HG03064 (cell line): ENCODE results near the gene WDR64.
"Not testable (repeated sequence)": the region's sequence is repeated elsewhere in the genome, so short reads cannot be mapped to it uniquely, and the experiment has no call there.

ENCODE experiments used
- ATAC-seq: cut with Tn5 transposase; IDR thresholded peaks from one replicate; pipeline ENCODE4 v1.9.1; 2021; ENCODE audit warnings: low read depth; ENCODE audit not compliant: unreplicated experiment

Gene WDR64

GRCh38 chr1:241730031-241730430 is 78.0 kb downstream of the WDR64 start:
- ATAC-seq: no peak

- ATAC-seq: no peak
Measured at GRCh38 chr1:241733899-241734298, 81.8 kb downstream of the WDR64 start.

- ATAC-seq: no peak
Measured at GRCh38 chr1:241734533-241734932, 82.5 kb downstream of the WDR64 start.

GRCh38 chr1:241735493-241735926 is 83.4 kb downstream of the WDR64 start:
- not testable (repeated sequence) for ATAC-seq

- no peak for ATAC-seq
Measured at GRCh38 chr1:241736387-241736786, 84.3 kb downstream of the WDR64 start.

GRCh38 chr1:241738284-241739078 is 86.4 kb downstream of the WDR64 start:
- ATAC-seq: no peak

GRCh38 chr1:241742084-241742483 is 90.0 kb downstream of the WDR64 start:
- no peak for ATAC-seq

GRCh38 chr1:241744591-241744990 is 92.5 kb downstream of the WDR64 start:
- ATAC-seq: no peak

GRCh38 chr1:241747992-241748391 is 95.9 kb downstream of the WDR64 start:
- ATAC-seq: no peak

GRCh38 chr1:241749041-241749944 is 97.2 kb downstream of the WDR64 start:
- no peak for ATAC-seq

GRCh38 chr1:241749945-241750695 is 98.0 kb downstream of the WDR64 start:
- ATAC-seq: no peak

GRCh38 chr1:241751524-241751923 is 99.4 kb downstream of the WDR64 start:
- no peak for ATAC-seq

- ATAC-seq: no peak
Measured at GRCh38 chr1:241762713-241763339, 110.7 kb downstream of the WDR64 start.

GRCh38 chr1:241765390-241765789 is 113.3 kb downstream of the WDR64 start:
- no peak for ATAC-seq

- ATAC-seq: no peak
Measured at GRCh38 chr1:241767737-241768136, 115.7 kb downstream of the WDR64 start.

- no peak for ATAC-seq
Measured at GRCh38 chr1:241770115-241770514, 118.0 kb downstream of the WDR64 start.

- no peak for ATAC-seq
Measured at GRCh38 chr1:241771117-241771516, 119.0 kb downstream of the WDR64 start.

GRCh38 chr1:241772932-241773500 is 120.9 kb downstream of the WDR64 start:
- ATAC-seq: no peak

- ATAC-seq: no peak
Measured at GRCh38 chr1:241773991-241774390, 121.9 kb downstream of the WDR64 start.

- no peak for ATAC-seq
Measured at GRCh38 chr1:241775021-241775420, 122.9 kb downstream of the WDR64 start.
